Measurements from ENCODE around the gene KLHDC7A.

Gene KLHDC7A

GRCh38 chr1:18484276-18484675 lies 3.5 kb downstream of the KLHDC7A start:
- Histone ChIP-seq H3K4me2 (peak overlapping the region; percentile 98), H3K9me3 (no peaks in the 10 kb centered on the region), H3K9ac (no peak overlapping the region), H3K36me3 (no peaks in the 10 kb centered on the region), H4K20me1 (no peaks in the 10 kb centered on the region), H3K4me1 (peaks cover 64% of the 10 kb centered on the region), H3K4me3 (no peak overlapping the region), H3K27me3 (no peaks in the 10 kb centered on the region), H3K27ac (no peak overlapping the region)
- no peak for TF ChIP-seq Cebpa-rat (IDR thresholded peaks at IDR 0.05)

GRCh38 chr1:18484721-18485120 lies 4.0 kb downstream of the KLHDC7A start:
- H3K4me2 ChIP-seq = peak overlapping the region; percentile 6
- no peak overlapping the region for H3K4me3 ChIP-seq
- no peak for TF ChIP-seq Cebpa-rat (IDR thresholded peaks at IDR 0.05)
- H3K9me3 ChIP-seq = peaks cover 3% of the 10 kb centered on the region; the same call in 1 of the 2 replicates
- H3K27ac ChIP-seq = no peak overlapping the region
- H4K20me1 ChIP-seq = no peaks in the 10 kb centered on the region
- peaks cover 59% of the 10 kb centered on the region for H3K4me1 ChIP-seq
- no peaks in the 10 kb centered on the region for H3K36me3 ChIP-seq
- no peak overlapping the region for H3K9ac ChIP-seq
- no peaks in the 10 kb centered on the region for H3K27me3 ChIP-seq

GRCh38 chr1:18485227-18485626 lies 4.5 kb downstream of the KLHDC7A start:
- H3K27ac ChIP-seq = no peak overlapping the region
- no peak overlapping the region for H3K4me3 ChIP-seq
- no peak for TF ChIP-seq Cebpa-rat (IDR thresholded peaks at IDR 0.05)
- H3K36me3 ChIP-seq = no peaks in the 10 kb centered on the region
- no peaks in the 10 kb centered on the region for H3K27me3 ChIP-seq
- H3K9ac ChIP-seq = no peak overlapping the region
- peaks cover 58% of the 10 kb centered on the region for H3K4me1 ChIP-seq
- peak overlapping the region; percentile 6 for H3K4me2 ChIP-seq
- H4K20me1 ChIP-seq = no peaks in the 10 kb centered on the region
- H3K9me3 ChIP-seq = peaks cover 8% of the 10 kb centered on the region; the same call in 1 of the 2 replicates

GRCh38 chr1:18486195-18486594 lies 5.5 kb downstream of the KLHDC7A start:
- peaks cover 11% of the 10 kb centered on the region; the same call in 1 of the 2 replicates for H3K9me3 ChIP-seq
- H3K4me3 ChIP-seq = no peak overlapping the region
- no peak overlapping the region for H3K27ac ChIP-seq
- no peak overlapping the region for H3K4me2 ChIP-seq
- no peaks in the 10 kb centered on the region for H3K36me3 ChIP-seq
- H3K27me3 ChIP-seq = no peaks in the 10 kb centered on the region
- TF ChIP-seq Cebpa-rat (IDR thresholded peaks at IDR 0.05) = no peak
- H3K4me1 ChIP-seq = peaks cover 58% of the 10 kb centered on the region
- no peak overlapping the region for H3K9ac ChIP-seq
- H4K20me1 ChIP-seq = no peaks in the 10 kb centered on the region

GRCh38 chr1:18489417-18490143 lies 8.8 kb downstream of the KLHDC7A start:
- Histone ChIP-seq H3K4me1 (peaks cover 36% of the 10 kb centered on the region), H3K4me3 (no peak overlapping the region), H3K36me3 (no peaks in the 10 kb centered on the region), H4K20me1 (no peaks in the 10 kb centered on the region), H3K9ac (no peak overlapping the region), H3K27ac (0 out of 2 replicates have a peak overlapping the region, but pooled peaks have one; percentile 45), H3K4me2 (no peak overlapping the region), H3K27me3 (no peaks in the 10 kb centered on the region), H3K9me3 (peaks cover 19% of the 10 kb centered on the region)
- no peak for TF ChIP-seq Cebpa-rat (IDR thresholded peaks at IDR 0.05)

- peak overlapping the region; percentile 46 for H3K4me2 ChIP-seq
- no peak overlapping the region for H3K27ac ChIP-seq
- H4K20me1 ChIP-seq = no peaks in the 10 kb centered on the region
- no peaks in the 10 kb centered on the region for H3K27me3 ChIP-seq
- H3K9me3 ChIP-seq = peaks cover 19% of the 10 kb centered on the region
- H3K4me1 ChIP-seq = peaks cover 24% of the 10 kb centered on the region
- no peak for TF ChIP-seq Cebpa-rat (IDR thresholded peaks at IDR 0.05)
- H3K36me3 ChIP-seq = no peaks in the 10 kb centered on the region
- no peak overlapping the region for H3K4me3 ChIP-seq
- no peak overlapping the region; the same call in 1 of the 2 replicates for H3K9ac ChIP-seq
These were observed 10.4 kb downstream of the KLHDC7A start for GRCh38 chr1:18491168-18491567.

GRCh38 chr1:18494304-18494703 lies 13.6 kb downstream of the KLHDC7A start:
- no peak for TF ChIP-seq Cebpa-rat (IDR thresholded peaks at IDR 0.05)
- no peak overlapping the region for H3K27ac ChIP-seq
- H3K36me3 ChIP-seq = no peaks in the 10 kb centered on the region
- no peak overlapping the region for H3K4me3 ChIP-seq
- H4K20me1 ChIP-seq = no peaks in the 10 kb centered on the region
- no peak overlapping the region for H3K4me2 ChIP-seq
- no peak overlapping the region for H3K9ac ChIP-seq
- peaks cover 31% of the 10 kb centered on the region for H3K9me3 ChIP-seq
- peaks cover 30% of the 10 kb centered on the region for H3K4me1 ChIP-seq
- no peaks in the 10 kb centered on the region for H3K27me3 ChIP-seq

GRCh38 chr1:18495635-18496034 lies 14.9 kb downstream of the KLHDC7A start:
- H3K27ac ChIP-seq = no peak overlapping the region
- peaks cover 20% of the 10 kb centered on the region for H3K9me3 ChIP-seq
- no peaks in the 10 kb centered on the region for H3K36me3 ChIP-seq
- H4K20me1 ChIP-seq = no peaks in the 10 kb centered on the region
- no peak for TF ChIP-seq Cebpa-rat (IDR thresholded peaks at IDR 0.05)
- H3K4me2 ChIP-seq = no peak overlapping the region
- peaks cover 23% of the 10 kb centered on the region for H3K4me1 ChIP-seq
- no peak overlapping the region for H3K9ac ChIP-seq
- H3K4me3 ChIP-seq = no peak overlapping the region
- H3K27me3 ChIP-seq = no peaks in the 10 kb centered on the region

- peaks cover 20% of the 10 kb centered on the region for H3K9me3 ChIP-seq
- H3K4me2 ChIP-seq = no peak overlapping the region
- H3K36me3 ChIP-seq = no peaks in the 10 kb centered on the region
- H3K27ac ChIP-seq = no peak overlapping the region
- no peaks in the 10 kb centered on the region for H3K27me3 ChIP-seq
- no peak overlapping the region for H3K4me3 ChIP-seq
- H4K20me1 ChIP-seq = no peaks in the 10 kb centered on the region
- H3K4me1 ChIP-seq = peaks cover 18% of the 10 kb centered on the region
- TF ChIP-seq Cebpa-rat (IDR thresholded peaks at IDR 0.05) = no peak
- H3K9ac ChIP-seq = no peak overlapping the region
These were observed 15.3 kb downstream of the KLHDC7A start for GRCh38 chr1:18496056-18496455.

GRCh38 chr1:18496497-18497235 lies 15.9 kb downstream of the KLHDC7A start:
- H3K4me1 ChIP-seq = peaks cover 12% of the 10 kb centered on the region
- no peak for TF ChIP-seq Cebpa-rat (IDR thresholded peaks at IDR 0.05)
- H3K4me2 ChIP-seq = no peak overlapping the region

More at GRCh38 chr1:18496497-18497235, 15.9 kb downstream of the KLHDC7A start:
- Histone ChIP-seq H3K36me3 (no peaks in the 10 kb centered on the region), H4K20me1 (no peaks in the 10 kb centered on the region), H3K27me3 (no peaks in the 10 kb centered on the region), H3K9me3 (peaks cover 20% of the 10 kb centered on the region), H3K9ac (no peak overlapping the region), H3K4me3 (no peak overlapping the region), H3K27ac (no peak overlapping the region)

All from BLaER1 (cell line).